Activated CD8-positive, alpha-beta T cell treated with anti-CD3 and anti-CD28 coated beads for 36 hours (primary cell): ENCODE measurements around the gene IRF2. TPM values are rescaled to one million over a fixed set of nuclear protein-coding genes. Genes with fewer than 3 reads are reported as not detected.
"Not testable (repeated sequence)": the region's sequence is repeated elsewhere in the genome, so short reads cannot be mapped to it uniquely, and the experiment has no call there.

Source experiments
- ATAC-seq: fragments of 200-7000 bp; cut with Tn5 transposase; one replicate; pipeline ENCODE4 v1.10.0; 2021; ENCODE audit warnings: mild to moderate bottlenecking, moderate library complexity
- CTCF ChIA-PET: fragments of 350-600 bp; sonication (Branson Sonifier 250); formaldehyde crosslinking; loops from one replicate; lab custom pipeline; 2021; ENCODE audit warnings: antibody characterized with exemption; lab: Charles Lee
- POLR2A ChIA-PET: fragments of 350-600 bp; sonication (Branson Sonifier 250); formaldehyde crosslinking; loops from one replicate; lab custom pipeline; 2021; ENCODE audit warnings: antibody characterized with exemption; lab: Charles Lee
- DNase-seq: peaks from one replicate; pipeline ENCODE4 v3.0.0-alpha.2; 2020
- H3K27ac Mint-ChIP-seq: one replicate; pipeline ENCODE4 v1.8.0; 2021; ENCODE audit warnings: mild to moderate bottlenecking, mixed read lengths
- H3K27me3 Mint-ChIP-seq: one replicate; pipeline ENCODE4 v1.8.0; 2021; ENCODE audit warnings: mixed read lengths
- H3K36me3 Mint-ChIP-seq: one replicate; pipeline ENCODE4 v1.8.0; 2021; ENCODE audit warnings: low read depth, mixed read lengths
- H3K4me1 Mint-ChIP-seq: one replicate; pipeline ENCODE4 v1.8.0; 2021; ENCODE audit warnings: low read depth, mixed read lengths
- H3K4me3 Mint-ChIP-seq: one replicate; pipeline ENCODE4 v1.8.0; 2021; ENCODE audit warnings: mild to moderate bottlenecking, moderate library complexity, mixed read lengths
- H3K9me3 Mint-ChIP-seq: one replicate; pipeline ENCODE4 v1.8.0; 2021; ENCODE audit warnings: mixed read lengths
- CTCF ChIP-seq: fragments of 200-600 bp; IDR thresholded peaks from one replicate; pipeline ENCODE4 v1.8.0; 2022; ENCODE audit warnings: antibody characterized with exemption, mild to moderate bottlenecking
- intact Hi-C: fragments of 100-400 bp; cut with micrococcal nuclease; formaldehyde crosslinking; loops from one replicate; pipeline ENCODE4 v1.10.0; 2022
- total RNA-seq, 2 experiments: library from RNA; stranded (reverse); gene quantifications; one replicate each; pipeline ENCODE4 v1.2.3, GENCODE V29; 2021

IRF2 gene
- total RNA-seq, 2 experiments from 2014 or later, result 48.1 to 56.4 TPM

GRCh38 chr4:184343502-184344177, 130.7 kb downstream of the IRF2 start:
- POLR2A ChIA-PET, result interaction anchor here (0.8 to 1.3 kb wide), 3 partner anchors 9 to 104 kb away, joined by 3 read pairs; no protein-coding TSS in a partner anchor
- TF ChIP-seq CTCF, result no peak
- ATAC-seq (peak; percentile 87), DNase-seq (peak; percentile 64)
- Mint-ChIP-seq H3K36me3 (no peaks in the 10 kb centered on the region), H3K4me1 (peaks cover 19% of the 10 kb centered on the region), H3K27ac (peak overlapping the region; percentile 60), H3K27me3 (peaks cover 2% of the 10 kb centered on the region), H3K4me3 (peak overlapping the region; percentile 78), H3K9me3 (no peaks in the 10 kb centered on the region)
- CTCF ChIA-PET, result interaction anchor here (0.9 to 1.8 kb wide), 6 partner anchors 13 to 80 kb away, joined by 3 to 5 read pairs (median 3); no protein-coding TSS in a partner anchor
- intact Hi-C loops, result no loop called here

- peak overlapping the region; percentile 78 for H3K4me3 Mint-ChIP-seq
- POLR2A ChIA-PET, result interaction anchor here (1.0 to 1.3 kb wide), 2 partner anchors 8 to 105 kb away, joined by 3 read pairs; no protein-coding TSS in a partner anchor
- ATAC-seq, H3K27ac Mint-ChIP-seq, intact Hi-C loops, H3K36me3 Mint-ChIP-seq, DNase-seq, H3K27me3 Mint-ChIP-seq, H3K9me3 Mint-ChIP-seq: not testable (repeated sequence)
- peaks cover 19% of the 10 kb centered on the region for H3K4me1 Mint-ChIP-seq
- CTCF ChIA-PET, result interaction anchor here (0.9 to 1.4 kb wide), 3 partner anchors 53 to 79 kb away, joined by 3 read pairs; no protein-coding TSS in a partner anchor
Observed at GRCh38 chr4:184342857-184343237, 131.5 kb downstream of the IRF2 start.

- no peak overlapping the region for H3K4me3 Mint-ChIP-seq
Observed at GRCh38 chr4:184342167-184342856, 132.0 kb downstream of the IRF2 start.

GRCh38 chr4:184339398-184340193, 134.8 kb downstream of the IRF2 start:
- H3K36me3 Mint-ChIP-seq, H3K4me3 Mint-ChIP-seq, H3K9me3 Mint-ChIP-seq, H3K27me3 Mint-ChIP-seq, intact Hi-C loops, H3K27ac Mint-ChIP-seq, POLR2A ChIA-PET, ATAC-seq: not testable (repeated sequence)
- H3K4me1 Mint-ChIP-seq, result peaks cover 25% of the 10 kb centered on the region
- DNase-seq, result peak; percentile 53
- CTCF ChIA-PET, result interaction anchor here (0.7 to 2.2 kb wide), 2 partner anchors 75 to 97 kb away, joined by 4 to 5 read pairs; no protein-coding TSS in a partner anchor

More at GRCh38 chr4:184342167-184342856, 132.0 kb downstream of the IRF2 start:
- Mint-ChIP-seq H3K4me1 (peaks cover 17% of the 10 kb centered on the region), H3K27ac (no peak overlapping the region), H3K36me3 (no peaks in the 10 kb centered on the region), H3K27me3 (peaks cover 2% of the 10 kb centered on the region), H3K9me3 (peaks cover 6% of the 10 kb centered on the region)
- ChIA-PET POLR2A (interaction anchor here (1.3 kb wide), 1 partner anchor 8 kb away, joined by 3 read pairs; no protein-coding TSS in a partner anchor), CTCF (interaction anchor here (0.9 to 2.2 kb wide), 3 partner anchors 53 to 78 kb away, joined by 3 to 5 read pairs (median 3); no protein-coding TSS in a partner anchor)
- intact Hi-C loops, result no loop called here
- DNase-seq, result no peak
- no peak for ATAC-seq
- TF ChIP-seq CTCF, result no peak

GRCh38 chr4:184337907-184338306, 136.4 kb downstream of the IRF2 start:
- ChIA-PET POLR2A (no interaction called here), CTCF (interaction anchor here (0.8 to 3.6 kb wide), 4 partner anchors 9 to 73 kb away, joined by 3 to 15 read pairs (median 4); no protein-coding TSS in a partner anchor)
- Mint-ChIP-seq H3K4me3 (no peak overlapping the region), H3K27me3 (no peaks in the 10 kb centered on the region), H3K27ac (no peak overlapping the region), H3K9me3 (peaks cover 8% of the 10 kb centered on the region), H3K36me3 (peaks cover 2% of the 10 kb centered on the region), H3K4me1 (peaks cover 15% of the 10 kb centered on the region)
- ATAC-seq (no peak), DNase-seq (no peak)
- intact Hi-C loops, result no loop called here
- no peak for TF ChIP-seq CTCF

Other genes with a start within 250 kb of the IRF2 start
- 100 to 1,000 TPM in 1 of 2 experiments, 10 to 100 TPM in 1; 96.9 to 100 TPM for gene CASP3, start 174.9 kb upstream of the IRF2 start, total RNA-seq
- gene PRIMPOL, start 175.2 kb upstream of the IRF2 start, total RNA-seq, result 10 to 100 TPM; 16.9 to 17.3 TPM